ENCODE data around the gene SGK1. TPM values are rescaled to one million over a fixed set of nuclear protein-coding genes. Genes with fewer than 3 reads are reported as not detected.

SGK1 gene
- total RNA-seq, 1 donor from 2014 or later = 15.8 TPM

- Histone ChIP-seq H4K20me1 (ENCODE audit: low read depth) (no peaks in the 10 kb centered on the region), H3K9ac (no peak overlapping the region), H2AFZ (replicated peaks) (no peak overlapping the region), H3K36me3 (no peaks in the 10 kb centered on the region), H3K27ac (no peak overlapping the region), H3K4me3 (no peak overlapping the region), H3K79me2 (ENCODE audit: low read depth) (no peaks in the 10 kb centered on the region), H3K4me2 (no peak overlapping the region), H3K4me1 (no peaks in the 10 kb centered on the region), H3K27me3 (no peaks in the 10 kb centered on the region), H3F3A (ENCODE audit: low read depth) (no peaks in the 10 kb centered on the region), H3K9me3 (ENCODE audit: low read depth) (no peaks in the 10 kb centered on the region)
- DNase-seq (ENCODE audit: low spot score) = no peak
- H3K4me3 Mint-ChIP-seq = no peak overlapping the region
- TF ChIP-seq, protein P1, sequence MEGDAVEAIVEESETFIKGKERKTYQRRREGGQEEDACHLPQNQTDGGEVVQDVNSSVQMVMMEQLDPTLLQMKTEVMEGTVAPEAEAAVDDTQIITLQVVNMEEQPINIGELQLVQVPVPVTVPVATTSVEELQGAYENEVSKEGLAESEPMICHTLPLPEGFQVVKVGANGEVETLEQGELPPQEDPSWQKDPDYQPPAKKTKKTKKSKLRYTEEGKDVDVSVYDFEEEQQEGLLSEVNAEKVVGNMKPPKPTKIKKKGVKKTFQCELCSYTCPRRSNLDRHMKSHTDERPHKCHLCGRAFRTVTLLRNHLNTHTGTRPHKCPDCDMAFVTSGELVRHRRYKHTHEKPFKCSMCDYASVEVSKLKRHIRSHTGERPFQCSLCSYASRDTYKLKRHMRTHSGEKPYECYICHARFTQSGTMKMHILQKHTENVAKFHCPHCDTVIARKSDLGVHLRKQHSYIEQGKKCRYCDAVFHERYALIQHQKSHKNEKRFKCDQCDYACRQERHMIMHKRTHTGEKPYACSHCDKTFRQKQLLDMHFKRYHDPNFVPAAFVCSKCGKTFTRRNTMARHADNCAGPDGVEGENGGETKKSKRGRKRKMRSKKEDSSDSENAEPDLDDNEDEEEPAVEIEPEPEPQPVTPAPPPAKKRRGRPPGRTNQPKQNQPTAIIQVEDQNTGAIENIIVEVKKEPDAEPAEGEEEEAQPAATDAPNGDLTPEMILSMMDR (IDR thresholded peaks at IDR 0.05) = no peak
- TF ChIP-seq EZH2phosphoT487 (IDR thresholded peaks at IDR 0.05) (no peak), EZH2 (IDR thresholded peaks at IDR 0.05) (no peak)
- no peaks in the 10 kb centered on the region for H3K4me1 Mint-ChIP-seq
- H3K9me3 Mint-ChIP-seq = no peaks in the 10 kb centered on the region
- peaks cover 3% of the 10 kb centered on the region for H3K27me3 Mint-ChIP-seq (ENCODE audit: insufficient read depth, low read depth)
- H3K36me3 Mint-ChIP-seq = no peaks in the 10 kb centered on the region
- H3K27ac Mint-ChIP-seq = no peak overlapping the region
Measured at GRCh38 chr6:134339216-134339615, 21.3 kb upstream of the SGK1 start.

GRCh38 chr6:134331256-134331655 is 13.3 kb upstream of the SGK1 start:
- no peak for DNase-seq (ENCODE audit: low spot score)
- Histone ChIP-seq H4K20me1 (ENCODE audit: low read depth) (no peaks in the 10 kb centered on the region), H3K9ac (no peak overlapping the region), H3K36me3 (no peaks in the 10 kb centered on the region), H3F3A (ENCODE audit: low read depth) (no peaks in the 10 kb centered on the region), H3K4me1 (no peaks in the 10 kb centered on the region), H3K4me3 (no peak overlapping the region), H3K9me3 (ENCODE audit: low read depth) (no peaks in the 10 kb centered on the region), H3K27me3 (no peaks in the 10 kb centered on the region), H3K4me2 (no peak overlapping the region), H3K27ac (no peak overlapping the region), H2AFZ (replicated peaks) (no peak overlapping the region), H3K79me2 (ENCODE audit: low read depth) (no peaks in the 10 kb centered on the region)
- Mint-ChIP-seq H3K9me3 (peaks cover under 1% of the 10 kb centered on the region), H3K27me3 (ENCODE audit: insufficient read depth, low read depth) (no peaks in the 10 kb centered on the region), H3K4me3 (no peak overlapping the region), H3K36me3 (no peaks in the 10 kb centered on the region), H3K27ac (no peak overlapping the region), H3K4me1 (no peaks in the 10 kb centered on the region)
- TF ChIP-seq EZH2phosphoT487 (IDR thresholded peaks at IDR 0.05) (no peak), EZH2 (IDR thresholded peaks at IDR 0.05) (no peak)
- TF ChIP-seq, protein P1 (IDR thresholded peaks at IDR 0.05) = no peak

DNA sequence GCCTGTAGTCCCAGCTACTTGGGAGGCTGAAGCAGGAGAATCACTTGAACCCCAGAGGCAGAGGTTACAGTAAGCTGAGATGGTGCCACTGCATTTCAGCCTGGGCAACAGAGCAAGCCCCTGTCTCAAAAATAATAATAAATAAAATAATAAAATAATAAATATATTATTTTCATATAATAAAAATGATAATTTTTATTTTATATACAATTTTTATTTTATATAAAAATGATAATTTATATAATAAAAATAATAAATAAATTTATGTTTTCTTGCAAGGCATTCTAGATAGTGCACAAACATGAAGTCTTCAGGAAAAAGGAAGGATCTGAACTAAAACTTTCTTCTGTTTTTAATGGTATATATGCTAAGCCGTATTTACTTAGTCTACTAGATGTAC is 12.6 kb upstream of the SGK1 start:
- no peak overlapping the region for H3K27ac Mint-ChIP-seq
- H3K36me3 Mint-ChIP-seq = no peaks in the 10 kb centered on the region
- no peak overlapping the region for H3K27ac ChIP-seq
- H3K9me3 Mint-ChIP-seq = peaks cover 2% of the 10 kb centered on the region
- no peak overlapping the region for H3K4me2 ChIP-seq
- no peak overlapping the region for H3K9ac ChIP-seq
- no peak overlapping the region for H2AFZ ChIP-seq (replicated peaks)
- no peaks in the 10 kb centered on the region for H3K27me3 Mint-ChIP-seq (ENCODE audit: insufficient read depth, low read depth)
- no peaks in the 10 kb centered on the region for H3K79me2 ChIP-seq (ENCODE audit: low read depth)
- H3K4me3 ChIP-seq = no peak overlapping the region
- TF ChIP-seq EZH2phosphoT487 (IDR thresholded peaks at IDR 0.05) (no peak), EZH2 (IDR thresholded peaks at IDR 0.05) (no peak)
- TF ChIP-seq, protein P1 (IDR thresholded peaks at IDR 0.05) = no peak
- H3K4me1 Mint-ChIP-seq = no peaks in the 10 kb centered on the region
- no peaks in the 10 kb centered on the region for H3F3A ChIP-seq (ENCODE audit: low read depth)
- no peaks in the 10 kb centered on the region for H3K36me3 ChIP-seq
- no peaks in the 10 kb centered on the region for H3K4me1 ChIP-seq
- H4K20me1 ChIP-seq (ENCODE audit: low read depth) = no peaks in the 10 kb centered on the region
- H3K9me3 ChIP-seq (ENCODE audit: low read depth) = no peaks in the 10 kb centered on the region
- H3K4me3 Mint-ChIP-seq = no peak overlapping the region
- DNase-seq (ENCODE audit: low spot score) = no peak
- no peaks in the 10 kb centered on the region for H3K27me3 ChIP-seq
